ENCODE results near the gene WNT11. TPM values are rescaled to one million over a fixed set of nuclear protein-coding genes. Genes with fewer than 3 reads are reported as not detected.

Gene WNT11
- total RNA-seq, 1 experiment from 2014 or later: not detected

DNA sequence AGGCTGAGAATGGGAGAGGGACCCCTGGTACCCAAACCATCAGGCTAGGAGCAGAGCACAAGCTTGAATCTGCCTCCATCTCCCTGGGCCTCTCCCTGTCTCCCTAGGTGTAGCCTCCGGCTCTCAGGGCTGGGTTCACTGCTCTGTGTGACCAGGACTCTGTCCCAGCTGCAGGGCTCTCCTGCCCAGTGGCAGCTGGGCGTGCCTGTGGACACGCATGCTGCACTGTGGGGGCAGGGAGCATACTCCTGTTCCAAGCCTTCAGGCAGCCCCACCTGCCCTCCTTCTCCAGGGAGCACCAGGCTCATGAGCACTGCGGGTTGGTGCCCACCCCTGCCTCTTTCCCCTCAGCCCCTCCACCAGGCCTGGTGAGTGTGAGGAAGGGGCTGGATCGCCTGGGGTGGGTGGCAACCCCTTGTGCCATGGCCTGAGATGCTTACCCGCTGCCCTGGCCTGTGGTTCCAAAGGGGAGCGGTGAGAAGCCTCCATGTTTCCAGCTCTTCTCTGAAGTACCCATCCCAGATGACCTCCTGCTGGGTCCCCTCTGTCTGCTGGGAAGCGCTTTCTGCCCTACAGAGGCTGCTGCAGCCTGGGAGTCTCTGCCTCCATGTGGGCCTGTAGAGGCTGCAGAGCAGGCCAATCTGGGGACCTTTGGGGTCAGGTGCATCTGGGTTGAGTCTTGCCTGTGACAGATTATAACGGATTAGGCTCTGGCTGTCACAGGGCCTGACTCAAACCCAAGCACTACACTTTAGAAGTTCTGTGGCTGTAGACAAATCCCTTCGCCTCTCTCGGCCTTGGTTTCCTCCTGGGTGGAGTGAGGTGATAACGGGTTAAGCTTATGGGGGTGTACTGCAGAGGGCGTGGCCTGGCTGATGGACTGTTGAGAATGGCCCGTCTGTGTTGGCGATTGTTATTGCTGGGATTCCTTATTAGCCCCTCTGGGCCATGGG lies 43.7 kb downstream of the WNT11 start:
- WGBS (ENCODE audit: extremely low coverage, insufficient read length, low lambda C conversion rate): no CpG with 5 or more reads among the region's 15 CpGs
- no peak overlapping the region for H3K4me3 Mint-ChIP-seq
- H3K27ac ChIP-seq (ENCODE audit: insufficient read length, low read depth, low read length): no peak overlapping the region

More for the DNA sequence above, 43.7 kb downstream of the WNT11 start:
- Histone ChIP-seq H3K4me1 (ENCODE audit: insufficient read depth, low read length) (0 out of 2 replicates have a peak, but pooled peaks cover 2% of the 10 kb centered on the region), H2AFZ (ENCODE audit: low read length) (no peak overlapping the region), H4K8ac (replicated peaks; ENCODE audit: insufficient read length, low read depth, low read length) (no peak overlapping the region), H2BK20ac (ENCODE audit: low read depth, low read length, poor library complexity, severe bottlenecking) (no peak overlapping the region), H3K4ac (ENCODE audit: low read depth, low read length) (no peak overlapping the region), H3K56ac (ENCODE audit: insufficient read length, low read depth, low read length) (no peak overlapping the region), H3K9me3 (ENCODE audit: control insufficient read depth, low read depth, low read length) (no peaks in the 10 kb centered on the region), H3K79me2 (ENCODE audit: insufficient read depth, low read length) (no peaks in the 10 kb centered on the region), H3K9ac (ENCODE audit: extremely low read depth, insufficient read length, low read length) (no peak overlapping the region), H2AK5ac (ENCODE audit: insufficient read length, low read length) (no peak overlapping the region), H3K18ac (ENCODE audit: insufficient read length, low read depth, low read length) (no peak overlapping the region), H2BK120ac (ENCODE audit: low read depth, low read length, poor library complexity, severe bottlenecking) (no peak overlapping the region), H3K79me1 (ENCODE audit: insufficient read depth, low read depth, low read length, poor library complexity, severe bottlenecking) (no peaks in the 10 kb centered on the region), H2BK12ac (ENCODE audit: insufficient read length, low read depth, low read length) (no peak overlapping the region), H3K27me3 (ENCODE audit: insufficient read depth, low read length) (no peaks in the 10 kb centered on the region; the same call in 1 of the 2 replicates), H4K5ac (ENCODE audit: insufficient read length, low read depth, low read length) (no peak overlapping the region), H4K91ac (ENCODE audit: insufficient read length, low read depth, low read length) (no peak overlapping the region), H3K23ac (ENCODE audit: insufficient read length, low read depth, low read length) (no peak overlapping the region), H4K20me1 (ENCODE audit: control insufficient read depth, insufficient read depth, insufficient read length) (no peaks in the 10 kb centered on the region), H3K23me2 (ENCODE audit: insufficient read length, low read depth, low read length, poor library complexity, severe bottlenecking) (no peaks in the 10 kb centered on the region), H3K4me2 (ENCODE audit: insufficient read depth, insufficient read length, low read length) (no peak overlapping the region), H2BK15ac (ENCODE audit: low read depth, low read length) (no peak overlapping the region), H3T11ph (ENCODE audit: low read length) (no peak overlapping the region), H2BK5ac (ENCODE audit: insufficient read length, low read length) (no peak overlapping the region), H3K14ac (ENCODE audit: insufficient read depth, low read length) (no peak overlapping the region)
- TF ChIP-seq, protein P1, sequence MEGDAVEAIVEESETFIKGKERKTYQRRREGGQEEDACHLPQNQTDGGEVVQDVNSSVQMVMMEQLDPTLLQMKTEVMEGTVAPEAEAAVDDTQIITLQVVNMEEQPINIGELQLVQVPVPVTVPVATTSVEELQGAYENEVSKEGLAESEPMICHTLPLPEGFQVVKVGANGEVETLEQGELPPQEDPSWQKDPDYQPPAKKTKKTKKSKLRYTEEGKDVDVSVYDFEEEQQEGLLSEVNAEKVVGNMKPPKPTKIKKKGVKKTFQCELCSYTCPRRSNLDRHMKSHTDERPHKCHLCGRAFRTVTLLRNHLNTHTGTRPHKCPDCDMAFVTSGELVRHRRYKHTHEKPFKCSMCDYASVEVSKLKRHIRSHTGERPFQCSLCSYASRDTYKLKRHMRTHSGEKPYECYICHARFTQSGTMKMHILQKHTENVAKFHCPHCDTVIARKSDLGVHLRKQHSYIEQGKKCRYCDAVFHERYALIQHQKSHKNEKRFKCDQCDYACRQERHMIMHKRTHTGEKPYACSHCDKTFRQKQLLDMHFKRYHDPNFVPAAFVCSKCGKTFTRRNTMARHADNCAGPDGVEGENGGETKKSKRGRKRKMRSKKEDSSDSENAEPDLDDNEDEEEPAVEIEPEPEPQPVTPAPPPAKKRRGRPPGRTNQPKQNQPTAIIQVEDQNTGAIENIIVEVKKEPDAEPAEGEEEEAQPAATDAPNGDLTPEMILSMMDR (conservative IDR thresholded peaks at IDR 0.05): no peak
- DNase-seq: no peak
- H3K36me3 Mint-ChIP-seq (ENCODE audit: insufficient read depth in 1 of 3, low read depth in 3 of 3): no peaks in the 10 kb centered on the region
- no peak overlapping the region for H3K27ac Mint-ChIP-seq
- H3K9me3 Mint-ChIP-seq: no peaks in the 10 kb centered on the region; a peak in 1 of 5 replicates
- H3K4me1 Mint-ChIP-seq: 0 out of 4 replicates have a peak, but pooled peaks cover 0 to 3% of the 10 kb centered on the region in 2 experiments
- peaks cover 58% of the 10 kb centered on the region for H3K27me3 Mint-ChIP-seq (ENCODE audit: low read depth)
